Measurements from ENCODE around the gene ZFP36. TPM values are rescaled to one million over a fixed set of nuclear protein-coding genes. Genes with fewer than 3 reads are reported as not detected.
A peak's percentile ranks its signal among the peaks of the same experiment; 100 is the strongest.

Gene ZFP36
- total and polyA plus RNA-seq, 10 donors, result 63.2 to 396 (median 165) TPM

DNA sequence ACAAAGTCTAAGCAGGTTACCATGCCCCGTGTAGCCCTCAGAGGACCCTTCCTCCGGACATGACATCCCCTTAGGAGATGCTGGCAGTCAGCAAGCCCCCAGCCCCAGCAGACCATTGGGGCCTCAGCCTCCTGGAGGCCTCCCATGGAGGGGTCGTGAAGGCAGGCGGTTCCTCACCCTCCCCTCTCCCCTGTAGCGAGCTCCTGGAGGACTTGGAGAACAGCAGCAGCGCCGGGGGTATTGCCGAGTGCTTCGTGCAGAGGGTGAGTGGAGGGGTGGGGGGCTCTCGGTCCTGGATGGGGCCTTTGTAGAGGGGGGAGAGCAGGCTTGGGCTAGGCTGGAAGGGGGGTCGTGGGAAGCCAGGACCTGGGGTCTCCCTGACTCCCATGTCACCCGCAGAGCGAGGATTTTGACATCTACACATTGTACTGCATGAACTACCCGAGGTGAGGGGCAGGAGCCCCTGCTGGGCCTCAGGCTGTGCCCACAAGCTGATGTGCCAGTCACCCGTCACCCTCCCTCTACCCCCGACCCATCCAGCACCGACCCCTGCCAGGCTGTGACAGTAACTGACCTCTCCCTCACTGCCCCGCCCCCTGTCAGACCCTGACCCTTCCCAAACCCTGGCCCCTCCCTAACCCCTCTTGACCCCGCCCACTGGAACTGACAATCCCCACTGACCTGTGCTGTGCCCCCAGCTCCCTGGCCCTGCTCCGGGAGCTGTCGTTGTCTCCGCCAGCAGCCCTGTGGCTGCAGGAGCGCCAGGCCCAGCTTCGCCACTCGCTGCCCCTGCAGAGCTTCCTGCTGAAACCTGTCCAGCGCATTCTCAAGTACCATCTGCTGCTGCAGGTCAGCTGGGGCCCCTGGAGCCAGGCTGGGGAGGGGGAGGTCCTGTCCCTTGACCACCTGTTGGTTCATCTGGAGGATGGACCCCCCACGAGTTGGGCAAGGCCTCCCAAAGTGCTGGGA is 9.8 kb downstream of the ZFP36 start:
- intact Hi-C loops (cut with DNase I; ENCODE audit: low total_unique reads), result loop anchor here (10.0 kb wide), 1 partner anchor 72 kb away; the partner anchor contains the start of gene SAMD4B
- 76 to 84% (median 80%) methylated on average over 22 to 27 of the region's 27 CpGs for WGBS, 5 donors
- peaks cover 10 to 58% (median 30%) of the 10 kb centered on the region in 6 donors for H3K4me1 ChIP-seq
- H3K36me3 ChIP-seq, result peaks cover 0 to 66% (median 34%) of the 10 kb centered on the region in 6 donors
- no peak for DNase-seq
- TF ChIP-seq POLR2AphosphoS5 (IDR thresholded peaks at IDR 0.05), result peak in 1 of 3 donors; percentile 60
- TF ChIP-seq, protein P1, sequence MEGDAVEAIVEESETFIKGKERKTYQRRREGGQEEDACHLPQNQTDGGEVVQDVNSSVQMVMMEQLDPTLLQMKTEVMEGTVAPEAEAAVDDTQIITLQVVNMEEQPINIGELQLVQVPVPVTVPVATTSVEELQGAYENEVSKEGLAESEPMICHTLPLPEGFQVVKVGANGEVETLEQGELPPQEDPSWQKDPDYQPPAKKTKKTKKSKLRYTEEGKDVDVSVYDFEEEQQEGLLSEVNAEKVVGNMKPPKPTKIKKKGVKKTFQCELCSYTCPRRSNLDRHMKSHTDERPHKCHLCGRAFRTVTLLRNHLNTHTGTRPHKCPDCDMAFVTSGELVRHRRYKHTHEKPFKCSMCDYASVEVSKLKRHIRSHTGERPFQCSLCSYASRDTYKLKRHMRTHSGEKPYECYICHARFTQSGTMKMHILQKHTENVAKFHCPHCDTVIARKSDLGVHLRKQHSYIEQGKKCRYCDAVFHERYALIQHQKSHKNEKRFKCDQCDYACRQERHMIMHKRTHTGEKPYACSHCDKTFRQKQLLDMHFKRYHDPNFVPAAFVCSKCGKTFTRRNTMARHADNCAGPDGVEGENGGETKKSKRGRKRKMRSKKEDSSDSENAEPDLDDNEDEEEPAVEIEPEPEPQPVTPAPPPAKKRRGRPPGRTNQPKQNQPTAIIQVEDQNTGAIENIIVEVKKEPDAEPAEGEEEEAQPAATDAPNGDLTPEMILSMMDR (IDR thresholded peaks at IDR 0.05 in 8 of 11, conservative IDR thresholded peaks at IDR 0.05 in 3 of 11), result no peak
- no peaks in the 10 kb centered on the region for H3K9me3 ChIP-seq
- peak overlapping the region in 2 of 8 donors; percentile 73 to 96 for H3K4me3 ChIP-seq
- peaks cover 0 to 4% (median 0%) of the 10 kb centered on the region in 7 donors for H3K27me3 ChIP-seq (replicated peaks in 1 of 7)
- peak overlapping the region in 5 of 8 donors; percentile 38 to 100 (median 99) for H3K27ac ChIP-seq

DNA sequence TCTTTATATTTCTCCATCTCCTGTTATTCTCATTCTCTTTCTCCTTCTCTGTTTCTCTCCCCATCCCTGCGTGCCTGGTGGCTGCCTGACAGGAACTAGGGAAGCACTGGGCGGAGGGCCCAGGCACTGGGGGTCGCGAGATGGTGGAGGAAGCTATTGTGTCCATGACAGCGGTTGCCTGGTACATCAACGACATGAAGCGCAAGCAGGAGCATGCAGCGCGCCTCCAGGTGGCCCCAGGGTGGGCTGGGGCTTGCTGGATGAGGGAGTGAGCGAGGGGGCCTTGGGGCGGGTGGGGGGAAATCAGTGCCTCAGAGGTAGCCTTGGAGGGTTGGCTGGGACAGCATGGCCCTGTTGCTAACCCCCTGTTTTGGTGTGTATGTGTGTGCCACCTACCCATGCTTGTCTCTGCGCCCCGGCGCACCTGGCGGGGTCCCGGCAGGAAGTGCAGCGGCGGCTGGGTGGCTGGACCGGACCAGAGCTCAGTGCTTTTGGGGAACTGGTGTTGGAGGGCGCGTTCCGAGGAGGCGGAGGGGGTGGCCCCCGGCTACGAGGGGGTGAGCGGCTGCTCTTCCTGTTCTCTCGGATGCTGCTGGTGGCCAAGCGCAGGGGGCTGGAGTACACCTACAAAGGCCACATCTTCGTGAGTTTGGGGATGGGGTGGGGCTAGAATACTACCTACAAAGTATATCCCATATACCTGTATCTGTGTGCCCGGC is 11.0 kb downstream of the ZFP36 start:
- Histone ChIP-seq H3K27ac (peak overlapping the region in 3 of 8 donors; percentile 13 to 100 (median 33)), H3K27me3 (replicated peaks in 1 of 7) (peaks cover 0 to 4% (median 0%) of the 10 kb centered on the region in 7 donors), H3K4me1 (peaks cover 5 to 52% (median 23%) of the 10 kb centered on the region in 6 donors), H3K4me3 (no peak overlapping the region), H3K36me3 (peaks cover 0 to 78% (median 43%) of the 10 kb centered on the region in 6 donors), H3K9me3 (no peaks in the 10 kb centered on the region)
- no peak for DNase-seq
- peak in 2 of 3 donors; percentile 9 to 65 for TF ChIP-seq POLR2AphosphoS5 (IDR thresholded peaks at IDR 0.05)
- TF ChIP-seq, protein P1 (IDR thresholded peaks at IDR 0.05 in 8 of 11, conservative IDR thresholded peaks at IDR 0.05 in 3 of 11), result no peak
- WGBS, 5 donors, result 74 to 92% (median 83%) methylated on average over 20 to 30 of the region's 30 CpGs
- intact Hi-C loops (cut with DNase I; ENCODE audit: low total_unique reads), result loop anchor here (10.0 kb wide), 1 partner anchor 73 kb away; the partner anchor contains the start of gene SAMD4B

DNA sequence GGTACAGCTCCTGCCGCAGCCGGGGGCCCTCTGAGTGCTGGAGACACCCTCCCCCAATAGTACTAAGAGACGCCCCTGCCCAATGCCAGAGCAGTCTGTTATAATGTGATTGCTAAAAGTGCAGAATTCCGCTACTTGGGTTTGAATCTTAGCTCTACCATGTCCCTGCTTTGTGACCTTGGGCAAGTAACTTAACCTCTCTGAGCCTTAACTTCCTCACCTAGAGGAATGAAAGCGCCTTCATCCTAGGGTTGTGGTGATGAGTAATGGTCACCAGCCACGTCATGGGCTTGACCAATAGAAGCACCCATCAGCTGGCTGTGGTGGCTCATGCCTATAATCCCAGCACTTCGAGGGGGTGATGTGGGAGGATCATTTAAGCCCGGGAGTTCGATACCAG is 12.4 kb downstream of the ZFP36 start:
- DNase-seq, result no peak
- peaks cover under 1 to 40% (median 16%) of the 10 kb centered on the region in 6 donors for H3K4me1 ChIP-seq
- no peak for TF ChIP-seq POLR2A (IDR thresholded peaks at IDR 0.05)
- no peak overlapping the region for H3K27ac ChIP-seq
- no peaks in the 10 kb centered on the region for H3K9me3 ChIP-seq
- WGBS, 5 donors, result 81 to 94% (median 90%) methylated on average over 6 to 9 of the region's 9 CpGs
- H3K36me3 ChIP-seq, result peaks cover 0 to 92% (median 57%) of the 10 kb centered on the region in 6 donors
- no peak overlapping the region for H3K4me3 ChIP-seq
- intact Hi-C loops (cut with DNase I; ENCODE audit: low total_unique reads), result loop anchor here (10.0 kb wide), 1 partner anchor 74 kb away; the partner anchor contains the start of gene SAMD4B
- H3K27me3 ChIP-seq (replicated peaks in 1 of 7), result no peaks in the 10 kb centered on the region

DNA sequence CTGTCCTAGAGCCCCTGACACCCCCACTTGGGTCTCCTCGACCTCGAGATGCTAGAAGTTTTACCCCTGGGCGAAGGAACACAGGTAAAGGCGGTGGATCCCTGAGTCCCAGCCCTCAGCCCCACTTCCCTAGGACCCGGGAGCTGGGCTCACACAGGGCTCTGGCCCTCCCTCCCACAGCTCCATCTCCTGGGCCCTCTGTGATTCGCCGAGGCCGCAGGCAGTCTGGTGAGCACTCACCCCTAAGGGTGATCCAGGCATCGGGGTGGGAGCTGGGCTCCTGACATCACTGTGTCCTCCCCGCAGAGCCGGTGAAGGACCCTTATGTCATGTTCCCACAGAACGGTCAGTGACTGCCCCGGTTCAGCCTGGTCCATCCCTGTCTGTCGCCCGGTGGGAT is 14.1 kb downstream of the ZFP36 start:
- peak; percentile 70 for DNase-seq
- 90 to 97% (median 94%) methylated on average over 14 to 15 of the region's 15 CpGs for WGBS, 5 donors
- TF ChIP-seq POLR2A (IDR thresholded peaks at IDR 0.05) (no peak), POLR2AphosphoS5 (IDR thresholded peaks at IDR 0.05) (peak in 1 of 3 donors; percentile 54)
- TF ChIP-seq, protein P1 (IDR thresholded peaks at IDR 0.05 in 8 of 11, conservative IDR thresholded peaks at IDR 0.05 in 3 of 11), result no peak
- no peak overlapping the region for H3K27ac ChIP-seq
- peaks cover 0 to 100% (median 63%) of the 10 kb centered on the region in 6 donors for H3K36me3 ChIP-seq
- intact Hi-C loops (cut with DNase I; ENCODE audit: low total_unique reads), result no loop called here
- H3K27me3 ChIP-seq (replicated peaks in 1 of 7), result no peaks in the 10 kb centered on the region
- no peak overlapping the region for H3K4me3 ChIP-seq
- no peaks in the 10 kb centered on the region for H3K9me3 ChIP-seq
- peaks cover 0 to 23% (median 8%) of the 10 kb centered on the region in 6 donors for H3K4me1 ChIP-seq
